Upper lobe of left lung (tissue), 6 donors: ENCODE data around the gene EPYC. TPM values are rescaled to one million over a fixed set of nuclear protein-coding genes. Genes with fewer than 3 reads are reported as not detected.
"Not testable (repeated sequence)": the region's sequence is repeated elsewhere in the genome, so short reads cannot be mapped to it uniquely, and the experiment has no call there.

Source experiments
- ATAC-seq, 2 donors: fragments of 200-7000 bp; cut with Tn5 transposase; one replicate each; pipeline ENCODE4 v1.9.1; 2022; ENCODE audit warnings: mild to moderate bottlenecking in 2 of 2, moderate library complexity in 2 of 2; ENCODE audit not compliant: low FRiP score in 2 of 2
- DNase-seq, 2 donors: peaks; one replicate each; pipeline ENCODE4 v3.0.0-alpha.2; 2019 to 2020
- H3K27ac ChIP-seq, 4 donors: fragments of 200-600 bp; sonication (generic); one replicate each; pipeline ENCODE4 v1.5.1; 2016 to 2019
- H3K27me3 ChIP-seq, 4 donors: fragments of 200-600 bp; sonication (generic); one replicate each; pipeline ENCODE4 v1.5.1; 2017 to 2019
- H3K36me3 ChIP-seq, 4 donors: fragments of 200-600 bp; sonication (generic); one replicate each; pipeline ENCODE4 v1.5.1; 2016 to 2019
- H3K4me1 ChIP-seq, 4 donors: fragments of 200-600 bp; sonication (generic); one replicate each; pipeline ENCODE4 v1.5.1; 2018 to 2019
- H3K4me3 ChIP-seq, 4 donors: fragments of 200-600 bp; sonication (generic); one replicate each; pipeline ENCODE4 v1.5.1; 2017 to 2019; ENCODE audit warnings: mild to moderate bottlenecking in 2 of 4, moderate library complexity in 1 of 4
- H3K9me3 ChIP-seq, 4 donors: fragments of 200-600 bp; sonication (generic); one replicate each; pipeline ENCODE4 v1.5.1; 2018 to 2019
- EP300 ChIP-seq, 4 donors: sonication (generic); formaldehyde crosslinking; IDR thresholded peaks; one replicate each; pipeline ENCODE4 v1.5.1; 2017; ENCODE audit warnings: antibody characterized with exemption in 4 of 4, control low read depth in 2 of 4
- POLR2A ChIP-seq, 4 donors: fragments of 450-650 bp; IDR thresholded peaks; one replicate each; pipeline ENCODE4 v1.5.1; 2016 to 2017; ENCODE audit warnings: antibody characterized with exemption in 4 of 4, mild to moderate bottlenecking in 2 of 4
- POLR2AphosphoS5 ChIP-seq, 2 donors: sonication (generic); formaldehyde crosslinking; IDR thresholded peaks; one replicate each; pipeline ENCODE4 v1.5.1; 2017; ENCODE audit warnings: antibody characterized with exemption in 2 of 2
- WGBS, 2 donors: methylation state at CpG; one replicate each; pipeline ENCODE4 v1.1.5; 2017 to 2018; 5-methylcytosine and 5-hydroxymethylcytosine counted together
- total RNA-seq, 6 donors: library from RNA; depleted of rRNA in 4 of 6; stranded (reverse); fragments of >200 nt in 4 of 6; gene quantifications; one replicate each; pipeline versions ENCODE4 v1.1.0 to v1.2.1, GENCODE V29; 2016 to 2021
- TF ChIP-seq, protein P1 (sequence below), 6 experiments: fragments of 450-650 bp in 4 of 6; fragments of 200-600 bp in 2 of 6; sonication (generic) in 2 of 6; IDR thresholded peaks; one replicate each; pipeline ENCODE4 v1.5.1; 2016 to 2019; ENCODE audit warnings: antibody characterized with exemption in 6 of 6
- donor health status: DM: no; HTN: no; CAD: no; lungs with moderate emphysema.
- donor health status: DM: no; HTN: yes; CAD: no; lungs with severe emphysema.

EPYC gene
- total RNA-seq, 6 donors from 2014 or later = not detected

DNA sequence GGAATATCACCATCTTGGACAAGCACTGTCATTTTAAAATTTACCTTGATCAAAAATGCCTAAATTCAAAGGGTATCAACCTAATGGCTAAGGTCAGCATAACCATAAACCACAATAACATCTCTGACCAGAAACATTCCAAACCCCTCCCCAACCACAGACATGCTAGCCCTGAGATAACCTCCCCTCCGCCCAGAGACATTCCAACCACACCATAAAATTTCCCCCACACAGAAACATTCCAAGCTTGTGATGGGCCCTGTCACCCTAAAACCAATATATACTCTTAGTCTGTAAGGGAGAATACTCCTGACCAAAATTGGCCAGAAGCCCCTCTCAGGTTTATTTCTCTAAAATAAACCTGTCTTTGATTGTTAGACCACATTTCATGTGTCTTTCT lies 17.7 kb downstream of the EPYC start:
- no peak overlapping the region for H3K4me3 ChIP-seq
- no peaks in the 10 kb centered on the region for H3K4me1 ChIP-seq
- H3K9me3 ChIP-seq = no peaks in the 10 kb centered on the region
- TF ChIP-seq POLR2AphosphoS5 (IDR thresholded peaks at IDR 0.05) = no peak
- TF ChIP-seq POLR2A (IDR thresholded peaks at IDR 0.05) = no peak
- TF ChIP-seq EP300 (IDR thresholded peaks at IDR 0.05) = no peak
- TF ChIP-seq, protein P1, sequence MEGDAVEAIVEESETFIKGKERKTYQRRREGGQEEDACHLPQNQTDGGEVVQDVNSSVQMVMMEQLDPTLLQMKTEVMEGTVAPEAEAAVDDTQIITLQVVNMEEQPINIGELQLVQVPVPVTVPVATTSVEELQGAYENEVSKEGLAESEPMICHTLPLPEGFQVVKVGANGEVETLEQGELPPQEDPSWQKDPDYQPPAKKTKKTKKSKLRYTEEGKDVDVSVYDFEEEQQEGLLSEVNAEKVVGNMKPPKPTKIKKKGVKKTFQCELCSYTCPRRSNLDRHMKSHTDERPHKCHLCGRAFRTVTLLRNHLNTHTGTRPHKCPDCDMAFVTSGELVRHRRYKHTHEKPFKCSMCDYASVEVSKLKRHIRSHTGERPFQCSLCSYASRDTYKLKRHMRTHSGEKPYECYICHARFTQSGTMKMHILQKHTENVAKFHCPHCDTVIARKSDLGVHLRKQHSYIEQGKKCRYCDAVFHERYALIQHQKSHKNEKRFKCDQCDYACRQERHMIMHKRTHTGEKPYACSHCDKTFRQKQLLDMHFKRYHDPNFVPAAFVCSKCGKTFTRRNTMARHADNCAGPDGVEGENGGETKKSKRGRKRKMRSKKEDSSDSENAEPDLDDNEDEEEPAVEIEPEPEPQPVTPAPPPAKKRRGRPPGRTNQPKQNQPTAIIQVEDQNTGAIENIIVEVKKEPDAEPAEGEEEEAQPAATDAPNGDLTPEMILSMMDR (IDR thresholded peaks at IDR 0.05) = no peak
- no peaks in the 10 kb centered on the region for H3K27me3 ChIP-seq
- 97 to 100% methylated on average over 1 of the region's 1 CpG for WGBS, 2 donors
- no peak overlapping the region for H3K27ac ChIP-seq
- no peaks in the 10 kb centered on the region for H3K36me3 ChIP-seq
- DNase-seq (no peak), ATAC-seq (no peak)

DNA sequence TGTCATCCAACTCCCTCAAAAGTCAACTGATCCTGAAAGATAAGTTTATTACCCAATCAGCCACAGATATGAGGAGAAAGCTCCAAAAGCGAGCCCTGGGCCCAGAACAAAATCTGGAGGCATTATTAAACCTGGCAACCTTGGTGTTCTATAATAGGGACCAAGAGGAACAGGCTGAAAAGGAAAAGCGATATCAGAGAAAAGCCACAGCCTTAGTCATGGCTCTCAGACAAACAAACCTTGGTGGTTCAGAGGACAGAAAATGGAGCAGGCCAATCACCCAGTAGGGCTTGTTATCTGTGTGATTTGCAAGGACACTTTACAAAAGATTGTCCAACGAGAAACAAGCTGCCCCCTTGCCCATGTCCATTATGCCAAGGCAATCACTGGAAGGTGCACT lies 19.4 kb downstream of the EPYC start:
- not testable (repeated sequence) for H3K4me1 ChIP-seq, H3K9me3 ChIP-seq, ATAC-seq, H3K27me3 ChIP-seq, H3K36me3 ChIP-seq, H3K27ac ChIP-seq, DNase-seq, H3K4me3 ChIP-seq
- WGBS, 2 donors = 78 to 81% methylated on average over 3 of the region's 3 CpGs

DNA sequence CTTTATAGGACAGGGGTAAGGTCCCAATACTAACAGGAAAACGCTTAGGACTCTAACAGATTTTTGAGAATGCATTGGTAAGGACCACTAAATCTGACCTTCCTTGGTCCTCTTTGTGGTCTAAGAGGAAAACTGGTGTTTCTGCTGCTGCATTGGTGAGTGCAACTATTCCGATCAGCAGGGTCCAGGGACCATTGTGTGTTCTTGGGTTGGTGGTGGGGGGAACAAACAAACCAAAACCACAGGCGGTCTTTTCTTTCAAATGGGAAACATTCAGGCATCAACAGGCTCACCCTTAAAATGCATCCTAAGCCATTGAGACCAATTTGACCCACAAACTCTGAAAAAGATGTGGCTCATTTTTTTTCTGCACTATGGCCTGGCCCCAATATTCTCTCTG lies 20.7 kb downstream of the EPYC start:
- Histone ChIP-seq H3K27me3 (no peaks in the 10 kb centered on the region), H3K36me3 (no peaks in the 10 kb centered on the region), H3K4me1 (peaks cover 0 to 4% (median 0%) of the 10 kb centered on the region in 4 donors), H3K4me3 (no peak overlapping the region), H3K27ac (no peak overlapping the region), H3K9me3 (no peaks in the 10 kb centered on the region)
- no peak for ATAC-seq
- TF ChIP-seq, protein P1 (IDR thresholded peaks at IDR 0.05) = no peak
- TF ChIP-seq POLR2A (IDR thresholded peaks at IDR 0.05) = no peak
- TF ChIP-seq EP300 (IDR thresholded peaks at IDR 0.05) = no peak
- TF ChIP-seq POLR2AphosphoS5 (IDR thresholded peaks at IDR 0.05) = no peak
- WGBS, 2 donors = 73 to 83% methylated on average over 3 of the region's 3 CpGs
- no peak for DNase-seq

DNA sequence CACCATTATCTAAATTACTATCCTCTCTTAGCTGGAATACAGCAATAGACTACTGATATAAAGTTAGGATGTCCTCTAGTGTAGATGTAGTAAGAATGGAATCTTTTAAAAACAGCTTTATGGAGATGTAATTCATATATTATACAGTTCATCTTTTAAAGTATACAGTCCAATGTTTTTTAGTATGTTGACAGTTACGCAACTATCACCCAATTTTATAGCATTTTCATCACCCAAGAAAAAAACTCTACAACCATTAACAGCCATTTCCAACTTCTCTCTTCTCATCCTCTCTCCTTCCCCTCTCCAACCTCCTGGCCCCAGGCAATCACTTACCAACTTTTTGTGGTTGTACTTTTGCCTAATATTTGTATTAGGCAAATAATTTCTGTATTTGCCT lies 22.6 kb downstream of the EPYC start:
- H3K4me3 ChIP-seq = no peak overlapping the region
- H3K4me1 ChIP-seq = peaks cover 0 to 4% (median 0%) of the 10 kb centered on the region in 4 donors
- H3K27me3 ChIP-seq = no peaks in the 10 kb centered on the region
- H3K36me3 ChIP-seq = no peaks in the 10 kb centered on the region
- ATAC-seq (no peak), DNase-seq (no peak)
- H3K27ac ChIP-seq = no peak overlapping the region
- TF ChIP-seq, protein P1 (IDR thresholded peaks at IDR 0.05) = no peak
- TF ChIP-seq POLR2A (IDR thresholded peaks at IDR 0.05) (no peak), EP300 (IDR thresholded peaks at IDR 0.05) (no peak), POLR2AphosphoS5 (IDR thresholded peaks at IDR 0.05) (no peak)
- 100% methylated on average over 1 of the region's 1 CpG for WGBS, 2 donors
- no peaks in the 10 kb centered on the region for H3K9me3 ChIP-seq

DNA sequence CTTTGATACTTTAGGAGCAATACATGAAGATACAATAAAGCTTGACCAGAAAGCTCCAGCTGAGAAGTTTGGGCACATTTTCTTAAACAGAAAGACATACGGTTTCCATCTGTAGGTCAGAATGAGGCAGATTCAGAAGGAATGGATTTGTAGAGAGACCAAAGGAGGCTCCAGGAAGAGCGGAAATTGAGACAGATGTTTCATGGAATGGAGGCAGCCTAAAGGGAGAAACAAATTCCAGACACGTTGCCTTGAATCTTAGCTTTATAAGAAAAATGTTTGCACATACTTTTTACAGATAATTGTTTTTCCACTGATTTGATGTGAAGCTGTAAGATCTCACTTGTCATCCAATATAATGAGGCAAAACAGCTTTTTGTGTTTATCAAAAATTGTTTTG lies 24.8 kb downstream of the EPYC start:
- Histone ChIP-seq H3K27me3 (no peaks in the 10 kb centered on the region), H3K27ac (no peak overlapping the region), H3K36me3 (no peaks in the 10 kb centered on the region), H3K4me1 (peaks cover 0 to 4% (median 0%) of the 10 kb centered on the region in 4 donors), H3K9me3 (no peaks in the 10 kb centered on the region), H3K4me3 (no peak overlapping the region)
- WGBS, 2 donors = 52 to 59% methylated on average over 3 of the region's 3 CpGs
- ATAC-seq = peak in 1 of 2 donors; percentile 45
- DNase-seq = no peak
- TF ChIP-seq, protein P1 (IDR thresholded peaks at IDR 0.05) = no peak
- TF ChIP-seq POLR2A (IDR thresholded peaks at IDR 0.05) (no peak), POLR2AphosphoS5 (IDR thresholded peaks at IDR 0.05) (no peak), EP300 (IDR thresholded peaks at IDR 0.05) (no peak)
